Spleen (tissue), 11 donors: ENCODE measurements around the gene EHMT2. TPM values are rescaled to one million over a fixed set of nuclear protein-coding genes. Genes with fewer than 3 reads are reported as not detected.
A peak's percentile ranks its signal among the peaks of the same experiment; 100 is the strongest.
"Not testable (repeated sequence)": the region's sequence is repeated elsewhere in the genome, so short reads cannot be mapped to it uniquely, and the experiment has no call there.

ENCODE experiments used
- DNase-seq: peaks from one replicate; pipeline ENCODE4 v3.0.0-alpha.2; 2020
- H3K27ac ChIP-seq, 8 donors: fragments of 200-600 bp; sonication (generic) in 7 of 8; 1 replicate in 4 of 8; 2 replicates in 4 of 8; pipeline versions ENCODE4 v1.5.0 to v1.8.0; 2016 to 2021; ENCODE audit warnings: inconsistent platforms in 4 of 8, mild to moderate bottlenecking in 4 of 8, moderate library complexity in 1 of 8
- H3K27me3 ChIP-seq, 7 donors: fragments of 200-600 bp; sonication (generic) in 6 of 7; replicated peaks in 1 of 7; 1 replicate in 4 of 7; 2 replicates in 3 of 7; pipeline versions ENCODE4 v1.5.0 to v1.8.0; 2016 to 2021; ENCODE audit warnings: inconsistent platforms in 3 of 7, mild to moderate bottlenecking in 1 of 7
- H3K36me3 ChIP-seq, 6 donors: fragments of 200-600 bp; sonication (generic) in 5 of 6; 1 replicate in 4 of 6; 2 replicates in 2 of 6; pipeline versions ENCODE4 v1.5.0 to v1.8.0; 2016 to 2021; ENCODE audit warnings: inconsistent platforms in 2 of 6
- H3K4me1 ChIP-seq, 6 donors: fragments of 200-600 bp; sonication (generic) in 5 of 6; 1 replicate in 3 of 6; 2 replicates in 3 of 6; pipeline versions ENCODE4 v1.5.0 to v1.8.0; 2016 to 2021; ENCODE audit warnings: inconsistent platforms in 3 of 6
- H3K4me3 ChIP-seq, 8 donors: fragments of 200-600 bp; sonication (generic) in 7 of 8; 1 replicate in 4 of 8; 2 replicates in 4 of 8; pipeline versions ENCODE4 v1.5.0 to v1.8.0; 2016 to 2021; ENCODE audit warnings: inconsistent platforms in 4 of 8, mild to moderate bottlenecking in 4 of 8, moderate library complexity in 2 of 8
- H3K9me3 ChIP-seq, 8 donors: fragments of 200-600 bp; sonication (generic) in 7 of 8; 1 replicate in 4 of 8; 2 replicates in 4 of 8; pipeline versions ENCODE4 v1.5.0 to v1.8.0; 2016 to 2021; ENCODE audit warnings: inconsistent platforms in 4 of 8
- POLR2A ChIP-seq, 3 donors: fragments of 450-650 bp; IDR thresholded peaks; one replicate each; pipeline ENCODE4 v1.5.1; 2017; ENCODE audit warnings: antibody characterized with exemption in 3 of 3, mild to moderate bottlenecking in 1 of 3
- POLR2AphosphoS5 ChIP-seq, 3 donors: sonication (generic); formaldehyde crosslinking; IDR thresholded peaks; one replicate each; pipeline ENCODE4 v1.5.1; 2017; ENCODE audit warnings: antibody characterized with exemption in 3 of 3
- WGBS, 5 donors: extraction: QIAGEN DNeasy Blood & Tissue Kit in 3 of 5; methylation state at CpG; one replicate each; pipeline versions ENCODE4 v1.1.5 to v1.1.7; 2013 to 2018; 5-methylcytosine and 5-hydroxymethylcytosine counted together
- intact Hi-C: fragments of 100-400 bp; cut with DNase I; formaldehyde crosslinking; loops from one replicate; pipeline ENCODE4 v1.15.0; 2023; ENCODE audit warnings: low total_unique reads
- polyA plus RNA-seq, 3 donors: library from polyadenylated mRNA; stranded (reverse); fragments of 200-250 nt; gene quantifications; one replicate each; pipeline ENCODE4 v1.2.1, GENCODE V29; 2013
- total RNA-seq, 7 donors: library from RNA; depleted of rRNA in 3 of 7; stranded (reverse); fragments of >200 nt in 3 of 7; fragmentation: NEBNext Ultra II Directional in 4 of 7; extraction: Animal tissue kit (Norgen Biotek cat#: 25700) in 4 of 7; gene quantifications; one replicate each; pipeline versions ENCODE4 v1.1.0 to v1.2.1, GENCODE V29; 2016 to 2021
- TF ChIP-seq, protein P1 (sequence below), 11 experiments: fragments of 200-600 bp in 7 of 11; fragments of 450-650 bp in 4 of 11; sonication (generic) in 4 of 11; IDR thresholded peaks in 8 of 11; conservative IDR thresholded peaks in 3 of 11; 1 replicate in 7 of 11; 2 replicates in 4 of 11; pipeline versions ENCODE4 v1.4.0 to v1.8.0; 2016 to 2021; ENCODE audit warnings: antibody characterized with exemption in 11 of 11, inconsistent platforms in 4 of 11, mild to moderate bottlenecking in 1 of 11
- donor health status: healthy with polysubstance abuse.
- donor health status: DM: no; HTN: no; CAD: no; lungs with moderate emphysema.
- donor health status: DM: no; HTN: no; CAD: no.
- donor health status: Bipolar disorder and iron deficiency.
- donor health status: healthy.
- donor health status: DM: no; HTN: no; CAD: no.
- donor health status: DM: yes; HTN: yes; CAD: no.

EHMT2 gene
- total and polyA plus RNA-seq, 10 donors: 36.5 to 66.1 (median 50.1) TPM

GRCh38 chr6:31847276-31847978 is 50.1 kb downstream of the EHMT2 start:
- intact Hi-C loops: no loop called here
- Histone ChIP-seq H3K27ac (no peak overlapping the region), H3K36me3 (peaks cover 0 to 37% (median 0%) of the 10 kb centered on the region in 6 donors), H3K9me3 (no peaks in the 10 kb centered on the region), H3K4me3 (no peak overlapping the region), H3K27me3 (no peaks in the 10 kb centered on the region), H3K4me1 (no peaks in the 10 kb centered on the region)
- 82 to 100% (median 94%) methylated on average over 2 of the region's 2 CpGs for WGBS, 5 donors
- no peak for DNase-seq
- TF ChIP-seq, protein P1, sequence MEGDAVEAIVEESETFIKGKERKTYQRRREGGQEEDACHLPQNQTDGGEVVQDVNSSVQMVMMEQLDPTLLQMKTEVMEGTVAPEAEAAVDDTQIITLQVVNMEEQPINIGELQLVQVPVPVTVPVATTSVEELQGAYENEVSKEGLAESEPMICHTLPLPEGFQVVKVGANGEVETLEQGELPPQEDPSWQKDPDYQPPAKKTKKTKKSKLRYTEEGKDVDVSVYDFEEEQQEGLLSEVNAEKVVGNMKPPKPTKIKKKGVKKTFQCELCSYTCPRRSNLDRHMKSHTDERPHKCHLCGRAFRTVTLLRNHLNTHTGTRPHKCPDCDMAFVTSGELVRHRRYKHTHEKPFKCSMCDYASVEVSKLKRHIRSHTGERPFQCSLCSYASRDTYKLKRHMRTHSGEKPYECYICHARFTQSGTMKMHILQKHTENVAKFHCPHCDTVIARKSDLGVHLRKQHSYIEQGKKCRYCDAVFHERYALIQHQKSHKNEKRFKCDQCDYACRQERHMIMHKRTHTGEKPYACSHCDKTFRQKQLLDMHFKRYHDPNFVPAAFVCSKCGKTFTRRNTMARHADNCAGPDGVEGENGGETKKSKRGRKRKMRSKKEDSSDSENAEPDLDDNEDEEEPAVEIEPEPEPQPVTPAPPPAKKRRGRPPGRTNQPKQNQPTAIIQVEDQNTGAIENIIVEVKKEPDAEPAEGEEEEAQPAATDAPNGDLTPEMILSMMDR (IDR thresholded peaks at IDR 0.05 in 8 of 11, conservative IDR thresholded peaks at IDR 0.05 in 3 of 11): no peak
- no peak for TF ChIP-seq POLR2A (IDR thresholded peaks at IDR 0.05)
- TF ChIP-seq POLR2AphosphoS5 (IDR thresholded peaks at IDR 0.05): no peak

- no peak overlapping the region for H3K4me3 ChIP-seq
- 82 to 95% (median 92%) methylated on average over 3 of the region's 3 CpGs for WGBS, 5 donors
- intact Hi-C loops: no loop called here
- H3K36me3 ChIP-seq: peaks cover 0 to 66% (median 22%) of the 10 kb centered on the region in 6 donors
- no peaks in the 10 kb centered on the region for H3K27me3 ChIP-seq
- TF ChIP-seq POLR2A (IDR thresholded peaks at IDR 0.05): no peak
- no peak for TF ChIP-seq POLR2AphosphoS5 (IDR thresholded peaks at IDR 0.05)
- H3K9me3 ChIP-seq: no peaks in the 10 kb centered on the region
- H3K4me1 ChIP-seq: peaks cover 0 to 4% (median under 1%) of the 10 kb centered on the region in 6 donors
- no peak for DNase-seq
- no peak overlapping the region for H3K27ac ChIP-seq
These were observed 53.0 kb downstream of the EHMT2 start for GRCh38 chr6:31844507-31844906.

GRCh38 chr6:31842053-31842452 is 55.4 kb downstream of the EHMT2 start:
- intact Hi-C loops: no loop called here
- WGBS, 5 donors: 90 to 96% (median 92%) methylated on average over 9 of the region's 9 CpGs
- DNase-seq: peak; percentile 18
- Histone ChIP-seq H3K4me3 (no peak overlapping the region), H3K36me3 (peaks cover 0 to 90% (median 46%) of the 10 kb centered on the region in 6 donors), H3K27me3 (no peaks in the 10 kb centered on the region), H3K9me3 (no peaks in the 10 kb centered on the region), H3K4me1 (peaks cover 14 to 29% (median 24%) of the 10 kb centered on the region in 6 donors), H3K27ac (no peak overlapping the region)
- TF ChIP-seq, protein P1 (IDR thresholded peaks at IDR 0.05 in 8 of 11, conservative IDR thresholded peaks at IDR 0.05 in 3 of 11): no peak
- TF ChIP-seq POLR2A (IDR thresholded peaks at IDR 0.05): no peak
- no peak for TF ChIP-seq POLR2AphosphoS5 (IDR thresholded peaks at IDR 0.05)

- H3K27ac ChIP-seq, intact Hi-C loops, H3K27me3 ChIP-seq, H3K4me3 ChIP-seq, H3K9me3 ChIP-seq: not testable (repeated sequence)
- WGBS, 5 donors: 86 to 92% (median 88%) methylated on average over 8 of the region's 8 CpGs
- DNase-seq: peak; percentile 13
- H3K4me1 ChIP-seq: peaks cover 26 to 48% (median 44%) of the 10 kb centered on the region in 6 donors
- H3K36me3 ChIP-seq: peaks cover 0 to 88% (median 47%) of the 10 kb centered on the region in 6 donors
These were observed 57.7 kb downstream of the EHMT2 start for GRCh38 chr6:31839779-31840126.

- H3K36me3 ChIP-seq: peaks cover 0 to 80% (median 47%) of the 10 kb centered on the region in 6 donors
- H3K4me3 ChIP-seq: no peak overlapping the region
- no peaks in the 10 kb centered on the region for H3K27me3 ChIP-seq
- no peak overlapping the region for H3K27ac ChIP-seq
- 89 to 98% (median 92%) methylated on average over 3 of the region's 3 CpGs for WGBS, 5 donors
- no peaks in the 10 kb centered on the region for H3K9me3 ChIP-seq
- intact Hi-C loops: no loop called here
- H3K4me1 ChIP-seq: peaks cover 28 to 51% (median 47%) of the 10 kb centered on the region in 6 donors
- TF ChIP-seq, protein P1 (IDR thresholded peaks at IDR 0.05 in 8 of 11, conservative IDR thresholded peaks at IDR 0.05 in 3 of 11): no peak
- TF ChIP-seq POLR2A (IDR thresholded peaks at IDR 0.05) (no peak), POLR2AphosphoS5 (IDR thresholded peaks at IDR 0.05) (no peak)
- no peak for DNase-seq
These were observed 58.5 kb downstream of the EHMT2 start for GRCh38 chr6:31838968-31839367.

GRCh38 chr6:31838114-31838553 is 59.4 kb downstream of the EHMT2 start:
- H3K9me3 ChIP-seq, intact Hi-C loops, H3K27me3 ChIP-seq: not testable (repeated sequence)
- Histone ChIP-seq H3K36me3 (peaks cover 0 to 72% (median 47%) of the 10 kb centered on the region in 6 donors), H3K4me1 (peaks cover 34 to 59% (median 55%) of the 10 kb centered on the region in 6 donors), H3K4me3 (peak overlapping the region in 5 of 8 donors; percentile 9 to 90 (median 79)), H3K27ac (peak overlapping the region in 4 of 8 donors; percentile 94 to 97 (median 95))
- 75 to 88% (median 77%) methylated on average over 9 of the region's 9 CpGs for WGBS, 5 donors
- DNase-seq: peak; percentile 20
